Amniotic stem cell (primary cell): Measurements from ENCODE around the gene SUPT6H.

ENCODE experiments used
- DNase-seq: peaks from one replicate; lab custom pipeline; 2025; lab: John Stamatoyannopoulos, UW

The SUPT6H gene

DNA sequence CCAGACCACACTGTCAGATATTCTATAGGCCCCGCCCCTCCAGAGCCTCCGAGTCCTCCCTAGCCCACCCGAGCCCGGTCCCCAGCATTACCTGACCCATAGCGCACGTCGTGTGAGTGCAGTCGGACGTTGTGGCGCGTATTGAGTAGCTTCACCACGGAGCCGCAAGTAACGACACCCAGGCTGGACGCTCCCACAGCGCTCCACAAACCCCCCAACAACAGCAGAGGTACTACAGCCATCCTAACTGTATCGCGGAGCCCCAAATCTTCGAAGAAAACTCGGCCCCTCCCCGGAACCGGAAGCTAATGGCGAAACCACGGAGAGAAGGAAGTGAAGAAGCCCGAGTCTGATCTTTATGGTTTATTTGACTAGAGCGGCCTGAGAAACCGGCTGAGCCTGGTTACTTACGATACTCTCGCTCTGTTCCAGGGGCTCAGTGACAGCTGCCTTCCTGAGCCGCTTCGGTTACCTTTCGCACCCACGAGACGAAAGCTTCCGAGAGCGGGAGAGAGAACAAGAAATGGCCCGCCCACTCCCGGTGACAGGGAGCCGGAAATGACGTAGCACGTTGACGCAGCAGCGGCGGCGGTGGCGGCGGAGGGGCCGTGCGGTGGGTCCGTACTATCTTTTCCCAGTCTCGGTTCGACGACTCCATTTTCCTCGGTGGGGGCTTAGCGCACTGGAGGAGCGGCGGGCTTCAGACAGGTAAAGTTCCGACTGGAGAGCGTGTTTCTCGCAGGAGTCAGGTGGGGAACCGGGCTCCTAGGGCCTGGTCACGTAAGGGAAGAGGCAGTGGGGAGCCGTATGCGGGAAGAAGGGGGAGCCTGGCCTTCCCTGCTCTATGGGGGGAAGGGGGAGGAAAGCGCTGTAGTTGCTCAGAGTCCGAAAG is at the start of gene SUPT6H, which contains the start of gene SDF2:
Gene SUPT6H, plus strand, starts transcription at position 571 of the 892 bp plus-strand sequence. CDS start 11,197 bp downstream, outside the sequence.
Gene SDF2, minus strand, starts transcription at position 272 of the 892 bp plus-strand sequence. Its CDS starts 30 bp downstream, at position 242.
- peak; percentile 51 for DNase-seq

DNA sequence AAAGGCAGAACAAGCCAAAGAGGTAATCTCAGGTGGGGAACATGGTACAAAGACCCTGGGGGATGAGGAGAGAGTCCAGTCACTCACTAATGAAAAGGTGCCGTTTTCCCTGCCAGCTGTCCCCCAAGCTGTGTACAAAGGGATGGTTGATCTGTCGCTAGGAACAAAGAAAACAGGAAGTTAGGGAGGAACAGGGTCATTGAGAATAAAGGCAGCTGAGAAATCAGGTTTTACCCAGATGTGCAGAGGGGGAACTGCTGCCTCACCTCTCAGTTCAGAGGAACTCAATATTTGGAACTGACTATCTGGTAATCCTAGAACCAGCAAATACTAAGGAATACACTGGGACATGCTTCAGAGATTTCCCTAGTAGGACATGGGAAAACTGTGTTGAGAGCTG is 49.5 kb upstream of the SUPT6H start:
- DNase-seq, result no peak

DNA sequence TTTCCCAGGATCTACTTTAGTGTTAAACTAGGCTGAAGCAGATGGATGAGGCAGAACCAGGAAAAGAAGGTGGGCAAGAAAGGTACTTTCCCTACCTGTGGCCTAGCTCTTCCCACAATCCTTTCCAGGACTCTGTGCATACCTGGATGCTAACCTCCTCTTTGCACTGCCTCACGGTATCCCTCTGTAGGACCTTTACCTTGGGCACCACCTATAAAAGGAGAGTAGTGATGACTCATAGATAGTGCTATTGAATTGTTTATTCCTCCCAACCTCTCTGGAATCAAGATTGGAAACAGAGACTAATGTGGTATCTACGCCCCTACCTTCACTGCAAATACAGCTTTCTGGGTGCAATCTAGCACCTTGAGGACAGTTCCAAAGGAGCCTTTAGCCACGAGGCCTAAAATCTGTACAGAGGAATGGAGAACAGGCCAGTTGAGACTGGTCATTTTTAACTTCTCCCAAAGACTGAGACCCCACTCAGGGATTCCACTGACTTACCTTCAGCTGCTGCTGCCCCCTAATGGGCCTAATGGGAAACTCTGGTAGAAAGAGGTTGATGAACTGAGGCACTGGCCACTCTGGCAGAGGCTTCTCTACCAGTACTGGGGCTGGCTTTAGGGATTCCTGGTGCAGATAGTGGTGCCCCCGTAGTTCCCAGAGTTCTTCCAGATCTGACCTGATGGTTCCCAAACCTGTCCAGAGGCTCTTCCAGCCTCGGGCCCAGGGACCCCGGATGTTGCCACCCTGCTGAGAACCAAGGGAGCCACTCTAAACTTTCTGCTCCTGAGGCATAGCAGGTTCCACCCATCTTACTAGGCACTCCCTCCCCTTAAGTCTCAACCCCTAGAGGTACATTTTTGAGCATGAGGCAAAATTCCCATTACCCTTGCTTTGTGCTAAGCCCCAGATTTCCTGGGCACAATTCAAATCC is 48.8 kb upstream of the SUPT6H start:
- DNase-seq, result no peak

DNA sequence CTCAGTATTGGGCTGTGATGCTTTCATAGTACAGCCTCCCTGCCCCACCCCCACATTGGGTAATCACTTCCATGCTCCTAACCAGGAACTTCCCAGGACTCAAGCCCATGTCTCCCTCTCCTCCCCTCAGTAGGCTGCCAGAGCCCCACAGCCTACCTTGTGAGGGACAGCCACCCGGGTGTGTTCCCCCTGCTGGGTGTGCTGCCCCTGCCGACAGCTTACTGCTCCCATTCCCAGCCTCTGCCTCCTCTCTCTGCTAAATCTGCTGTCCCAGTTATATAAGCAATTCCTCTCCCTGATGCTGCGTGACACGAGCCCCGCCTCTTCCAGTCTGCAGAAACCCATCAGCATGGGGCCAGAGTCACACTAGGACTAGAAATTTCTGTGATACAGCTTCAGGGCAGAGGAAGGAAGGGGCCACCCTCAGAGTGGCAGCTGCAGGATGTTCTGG is 48.0 kb upstream of the SUPT6H start, which contains the start of gene RSKR:
Gene RSKR, minus strand, starts transcription at position 255 of the 451 bp plus-strand sequence. Its CDS starts 24 bp downstream, at position 231.
- no peak for DNase-seq

GRCh38 chr17:28615260-28615940 is 46.6 kb upstream of the SUPT6H start:
- no peak for DNase-seq

- DNase-seq, result no peak
These were observed 45.7 kb upstream of the SUPT6H start for GRCh38 chr17:28616281-28616680.

DNA sequence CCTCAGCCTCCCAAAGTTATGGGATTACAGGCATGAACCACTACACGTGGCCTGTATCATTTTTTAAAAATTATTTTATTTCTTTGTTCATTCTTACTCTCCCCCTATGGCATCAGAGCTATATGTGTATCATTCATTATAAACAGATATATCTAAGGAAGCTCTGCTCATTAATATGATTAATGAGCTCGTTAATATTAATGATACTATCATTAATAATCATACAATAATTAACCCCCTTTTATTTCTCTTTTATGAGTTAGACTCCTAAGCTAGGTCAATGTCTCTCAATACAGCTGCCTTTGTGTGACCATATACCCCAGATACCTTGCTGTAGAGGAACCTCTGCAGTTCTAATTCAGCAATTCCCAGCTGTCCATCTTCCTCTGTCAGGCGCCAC is 43.5 kb upstream of the SUPT6H start:
- no peak for DNase-seq

DNA sequence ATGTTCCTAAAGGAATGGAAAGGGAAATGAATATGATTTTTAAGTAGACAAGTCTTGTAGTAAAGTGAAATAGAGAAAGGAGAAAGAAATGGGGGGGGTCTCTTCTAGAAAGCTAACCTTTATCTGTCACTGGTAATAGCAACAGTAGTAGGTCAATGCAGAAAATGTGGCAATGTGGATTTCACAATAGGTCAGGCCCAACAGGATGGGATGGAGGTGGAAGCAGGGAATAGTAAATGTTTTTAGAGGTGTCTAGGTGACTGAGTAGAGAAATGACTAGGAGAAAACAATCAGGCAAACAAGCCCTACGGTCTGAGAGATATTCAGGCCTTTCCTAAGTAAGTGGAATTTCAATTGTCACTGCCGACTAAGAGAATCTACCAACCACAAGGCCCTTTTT is 42.0 kb upstream of the SUPT6H start:
- DNase-seq, result no peak

GRCh38 chr17:28622186-28622585 is 39.8 kb upstream of the SUPT6H start:
- no peak for DNase-seq

- DNase-seq, result no peak
These were observed 38.3 kb upstream of the SUPT6H start for GRCh38 chr17:28623696-28624095.

GRCh38 chr17:28624148-28624547 is 37.9 kb upstream of the SUPT6H start:
- DNase-seq, result no peak

GRCh38 chr17:28626818-28627217 is 35.2 kb upstream of the SUPT6H start:
- DNase-seq, result no peak

DNA sequence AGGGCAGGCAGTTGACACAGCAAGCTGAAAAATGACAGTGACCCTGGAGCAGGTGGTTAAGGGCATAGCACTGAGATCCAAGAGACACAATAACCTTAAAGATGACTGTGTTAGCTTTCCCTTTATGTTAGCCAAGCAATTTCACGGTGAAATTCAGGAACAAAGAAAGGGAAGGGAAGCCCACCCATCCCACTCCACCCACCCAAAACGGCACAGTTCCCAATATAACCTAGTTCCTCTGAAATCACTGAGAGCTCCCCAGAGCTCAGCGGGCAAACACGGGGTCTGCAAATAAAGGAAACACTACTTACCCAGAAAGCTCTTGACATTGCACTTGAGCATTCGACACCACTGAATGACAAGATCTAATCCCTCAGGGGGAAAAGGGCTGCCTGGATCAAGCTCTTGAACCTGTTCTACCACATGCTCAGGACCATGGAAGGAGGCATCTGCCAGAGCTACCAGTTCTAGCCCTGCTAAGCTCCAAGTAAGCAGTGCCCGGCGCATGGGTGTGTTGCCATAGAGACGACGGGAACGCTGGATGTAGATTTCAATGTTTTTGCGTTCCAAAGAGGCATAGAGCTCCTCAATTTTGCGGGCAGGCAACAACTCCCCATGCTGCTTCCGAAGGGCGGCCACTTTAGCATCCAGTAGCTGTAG is 27.7 kb upstream of the SUPT6H start:
- DNase-seq, result no peak

GRCh38 chr17:28635506-28635905 is 26.5 kb upstream of the SUPT6H start:
- DNase-seq, result no peak

DNA sequence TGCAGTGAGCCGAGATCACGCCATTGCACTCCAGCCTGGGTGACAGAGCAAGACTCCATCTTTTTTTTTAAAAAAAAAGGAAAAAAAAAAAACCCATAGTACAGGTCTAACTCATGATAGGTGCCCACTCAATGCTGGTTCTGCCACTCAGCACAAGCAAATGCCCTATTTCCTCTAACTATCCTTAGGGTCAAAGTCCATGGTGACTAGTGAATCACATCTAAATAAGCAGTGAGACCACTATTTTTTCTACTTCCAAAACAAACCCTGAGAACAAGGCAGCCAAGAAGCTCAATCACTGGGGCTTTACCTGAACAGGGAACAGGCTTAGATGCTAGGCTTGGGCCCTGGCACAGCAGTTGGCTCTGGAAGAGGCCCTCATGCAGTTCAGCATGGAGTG is 20.4 kb upstream of the SUPT6H start:
- no peak for DNase-seq

DNA sequence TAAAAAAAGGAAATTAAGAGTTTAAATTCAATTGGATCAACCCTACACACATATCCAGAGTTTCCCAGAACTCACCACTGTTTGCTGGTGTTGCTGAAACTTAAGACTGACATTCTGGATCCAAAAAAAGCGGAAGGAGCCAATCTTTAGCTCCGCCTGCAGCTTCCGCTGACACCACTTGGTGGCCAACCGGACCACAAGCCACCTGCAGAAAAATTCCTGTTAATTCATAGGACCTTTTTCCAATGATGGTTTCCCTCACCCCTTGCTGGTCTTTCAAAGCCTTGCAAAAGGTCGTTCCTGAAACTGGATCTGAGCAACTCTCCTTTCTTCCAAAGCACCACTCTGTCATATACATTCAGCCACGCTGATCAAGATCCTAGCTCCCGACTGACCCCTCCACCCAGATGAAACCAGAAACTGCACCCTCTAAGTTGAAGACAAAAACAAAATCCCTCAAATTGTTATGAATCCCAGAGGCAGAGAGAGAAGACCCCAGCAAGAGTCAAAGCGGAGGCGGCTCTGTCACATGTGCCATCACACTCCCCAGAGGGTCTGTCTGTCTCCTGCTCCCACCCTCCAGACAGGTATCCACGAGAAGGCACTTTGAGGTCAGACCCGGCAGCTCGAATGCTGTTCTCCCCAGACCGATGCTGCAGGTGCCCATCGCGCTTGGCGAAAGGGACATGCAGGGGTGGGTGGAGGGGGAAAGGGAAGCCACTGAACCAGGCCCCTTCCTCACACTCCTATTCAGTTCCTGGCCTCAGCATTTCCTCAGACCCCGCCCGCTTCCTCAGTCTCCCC is 17.8 kb upstream of the SUPT6H start:
- peak; percentile 46 for DNase-seq

GRCh38 chr17:28644787-28645575 is 17.0 kb upstream of the SUPT6H start, which contains the start of gene BLTP2:
BLTP2 (minus strand) TSS chr17:28645158; CDS start chr17:28645056, 102 bp downstream.
- peak; percentile 89 for DNase-seq

- DNase-seq, result no peak
These were observed 16.4 kb upstream of the SUPT6H start for GRCh38 chr17:28645576-28645939.

DNA sequence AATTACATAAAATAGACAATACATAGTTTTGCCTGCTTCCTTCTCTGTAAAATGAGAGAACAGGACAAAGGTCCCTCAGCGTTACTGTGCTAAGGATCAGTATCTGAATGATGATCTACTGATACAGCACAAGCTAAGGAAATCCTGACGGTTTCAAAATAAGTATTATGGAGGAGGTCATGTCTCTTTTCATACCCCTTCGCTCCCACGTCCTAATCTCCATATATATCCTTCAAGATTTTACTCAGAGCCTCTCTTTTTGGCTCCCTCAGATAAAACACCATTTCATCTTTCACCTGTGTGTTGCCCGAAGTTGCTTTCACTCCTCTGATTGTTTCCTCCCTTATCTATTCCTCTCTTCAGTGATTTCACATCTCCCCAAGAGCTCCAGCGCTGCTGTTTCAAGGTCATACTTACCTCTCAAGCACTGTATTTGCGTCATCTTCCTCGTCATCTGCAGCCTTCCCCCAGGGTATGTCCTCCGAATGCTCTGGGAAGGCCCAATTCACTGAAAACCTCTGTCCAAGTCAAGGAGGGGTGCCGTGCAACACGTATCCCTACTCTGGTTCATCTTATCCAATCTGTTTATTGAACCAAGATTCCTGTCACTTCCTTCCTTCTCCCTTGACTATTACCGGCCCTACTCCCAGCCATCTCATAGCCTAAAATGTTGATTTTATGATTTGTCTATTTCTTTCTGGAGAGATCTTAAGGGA is 15.8 kb upstream of the SUPT6H start:
- DNase-seq, result no peak
